GM12873 (cell line): ENCODE measurements around the gene PTPN13.

ENCODE experiments used
- TF ChIP-seq, protein P1 (sequence below): IDR thresholded peaks from 2 replicates; pipeline ENCODE4 v1.5.1; 2012; ENCODE audit warnings: low read depth, mild to moderate bottlenecking, moderate library complexity, low read length, control low read depth; ENCODE audit not compliant: insufficient read depth; ENCODE audit errors: missing control alignments

The PTPN13 gene

DNA sequence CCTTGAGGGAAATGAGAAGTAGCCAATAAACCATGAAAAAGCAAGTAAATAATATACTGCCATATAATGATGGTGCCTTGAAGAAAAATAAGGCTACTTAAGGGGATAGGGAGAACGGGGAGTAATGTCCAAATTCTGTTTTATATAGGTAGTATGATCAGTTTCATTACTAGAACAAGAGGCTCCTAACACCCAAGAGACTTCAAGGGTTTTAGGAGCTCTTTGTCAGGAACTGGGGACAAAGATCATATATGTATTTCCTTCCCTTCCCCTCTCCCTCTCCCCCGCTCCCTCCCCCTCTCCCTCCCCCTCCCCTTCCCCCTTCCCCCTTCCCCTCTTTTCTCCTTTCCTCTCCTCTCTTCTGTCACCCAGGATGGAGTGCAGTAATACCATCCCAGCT is 127.3 kb downstream of the PTPN13 start:
- TF ChIP-seq, protein P1, sequence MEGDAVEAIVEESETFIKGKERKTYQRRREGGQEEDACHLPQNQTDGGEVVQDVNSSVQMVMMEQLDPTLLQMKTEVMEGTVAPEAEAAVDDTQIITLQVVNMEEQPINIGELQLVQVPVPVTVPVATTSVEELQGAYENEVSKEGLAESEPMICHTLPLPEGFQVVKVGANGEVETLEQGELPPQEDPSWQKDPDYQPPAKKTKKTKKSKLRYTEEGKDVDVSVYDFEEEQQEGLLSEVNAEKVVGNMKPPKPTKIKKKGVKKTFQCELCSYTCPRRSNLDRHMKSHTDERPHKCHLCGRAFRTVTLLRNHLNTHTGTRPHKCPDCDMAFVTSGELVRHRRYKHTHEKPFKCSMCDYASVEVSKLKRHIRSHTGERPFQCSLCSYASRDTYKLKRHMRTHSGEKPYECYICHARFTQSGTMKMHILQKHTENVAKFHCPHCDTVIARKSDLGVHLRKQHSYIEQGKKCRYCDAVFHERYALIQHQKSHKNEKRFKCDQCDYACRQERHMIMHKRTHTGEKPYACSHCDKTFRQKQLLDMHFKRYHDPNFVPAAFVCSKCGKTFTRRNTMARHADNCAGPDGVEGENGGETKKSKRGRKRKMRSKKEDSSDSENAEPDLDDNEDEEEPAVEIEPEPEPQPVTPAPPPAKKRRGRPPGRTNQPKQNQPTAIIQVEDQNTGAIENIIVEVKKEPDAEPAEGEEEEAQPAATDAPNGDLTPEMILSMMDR = no peak

GRCh38 chr4:86730310-86730709 is 136.2 kb downstream of the PTPN13 start:
- TF ChIP-seq, protein P1 = no peak

DNA sequence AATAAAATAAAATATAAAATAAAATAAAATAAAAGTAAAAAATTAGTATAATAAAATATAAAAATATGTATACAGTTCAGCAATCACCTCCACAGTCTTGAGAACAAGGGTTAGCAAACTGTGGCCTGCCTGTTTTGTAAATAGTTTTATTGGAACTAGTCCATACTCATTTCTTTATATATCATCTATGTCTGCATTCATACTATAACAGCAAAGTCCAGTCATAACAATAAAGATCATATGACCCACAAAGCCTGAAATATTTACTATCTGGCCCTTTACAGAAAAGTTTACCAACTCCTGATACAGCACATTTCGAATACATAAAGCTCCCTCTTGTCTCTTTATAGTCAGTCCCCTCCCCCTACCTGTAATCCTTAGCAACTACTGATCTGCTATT is 143.1 kb downstream of the PTPN13 start:
- TF ChIP-seq, protein P1 = no peak

DNA sequence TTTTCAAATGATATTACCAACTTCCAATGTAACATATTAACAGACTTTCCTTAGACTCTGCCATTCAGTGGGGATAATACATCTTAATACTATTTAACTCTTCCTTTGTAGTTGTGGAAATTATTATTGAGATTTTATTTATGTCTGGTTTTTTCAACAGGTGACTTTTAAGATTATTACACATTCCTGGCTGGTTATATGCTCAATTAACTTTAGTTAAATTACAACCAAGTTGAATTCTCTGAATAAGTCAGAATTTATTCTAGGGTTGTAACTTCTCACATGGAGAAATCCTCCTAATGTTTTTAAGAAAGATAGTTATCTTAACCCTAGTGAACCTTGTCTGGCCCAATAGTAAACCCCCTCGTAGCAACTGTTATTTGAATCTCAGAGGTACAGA is 147.7 kb downstream of the PTPN13 start:
- TF ChIP-seq, protein P1 = no peak

- TF ChIP-seq, protein P1 = no peak
Observed at GRCh38 chr4:86744570-86744969, 150.5 kb downstream of the PTPN13 start.

DNA sequence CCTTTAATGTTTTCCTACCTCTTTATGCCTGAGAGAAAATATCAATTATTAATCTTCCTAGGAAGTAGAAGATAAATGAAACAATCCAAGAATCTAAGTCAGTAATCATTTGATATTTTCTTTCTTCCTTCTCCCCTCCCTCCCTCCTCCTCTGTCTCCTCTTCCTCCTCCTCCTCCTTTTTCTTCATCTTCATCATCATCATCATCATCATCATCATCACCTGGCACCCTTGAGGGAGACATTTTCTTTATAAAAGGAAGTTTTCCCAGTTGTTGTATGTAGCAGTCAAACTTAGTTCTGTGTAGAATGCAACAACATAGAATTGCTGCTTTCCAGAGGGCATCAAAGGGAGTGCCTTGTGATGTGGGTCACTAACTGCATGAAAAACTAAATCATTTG is 155.0 kb downstream of the PTPN13 start:
- TF ChIP-seq, protein P1 = no peak

- TF ChIP-seq, protein P1 = no peak
Observed at GRCh38 chr4:86755388-86755787, 161.3 kb downstream of the PTPN13 start.

DNA sequence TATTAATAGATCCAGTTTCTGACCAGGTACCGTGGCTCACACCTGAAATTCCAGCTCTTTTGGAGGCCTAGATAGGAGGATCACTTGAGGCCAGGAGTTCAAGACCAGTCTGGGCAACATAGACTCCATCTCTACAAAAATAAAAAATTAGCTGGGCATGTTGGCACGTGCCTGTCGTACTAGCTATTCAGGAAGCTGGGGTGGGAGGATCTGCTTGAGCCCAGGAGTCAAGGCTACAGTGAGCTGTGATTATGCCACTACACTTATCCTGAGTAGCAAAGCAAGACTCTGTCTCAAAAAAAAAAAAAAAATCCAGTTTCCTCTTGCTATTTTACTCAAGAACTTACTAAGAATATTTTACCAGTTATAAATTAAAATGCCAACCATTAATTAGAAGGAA is 163.4 kb downstream of the PTPN13 start:
- TF ChIP-seq, protein P1 = no peak
